Immature natural killer cell (primary cell): Measurements from ENCODE around the gene NFIA. TPM values are rescaled to one million over a fixed set of nuclear protein-coding genes. Genes with fewer than 3 reads are reported as not detected.

ENCODE experiments used
- DNase-seq, 3 donors: peaks; one replicate each; pipeline ENCODE4 v3.0.0; 2022; ENCODE audit warnings: mixed read lengths in 1 of 3
- H3K27ac Mint-ChIP-seq, 6 donors: one replicate each; pipeline ENCODE4 v1.8.0; 2020; ENCODE audit warnings: mixed read lengths in 6 of 6, mild to moderate bottlenecking in 5 of 6, inconsistent platforms in 4 of 6, moderate library complexity in 3 of 6
- H3K27me3 Mint-ChIP-seq, 3 donors: one replicate each; pipeline ENCODE4 v1.8.0; 2020 to 2021; ENCODE audit warnings: low read depth in 3 of 3, mild to moderate bottlenecking in 3 of 3, mixed read lengths in 3 of 3, moderate library complexity in 3 of 3, inconsistent platforms in 1 of 3
- H3K36me3 Mint-ChIP-seq, 3 donors: one replicate each; pipeline ENCODE4 v1.8.0; 2020; ENCODE audit warnings: mixed read lengths in 3 of 3, inconsistent platforms in 2 of 3, mild to moderate bottlenecking in 2 of 3
- H3K4me1 Mint-ChIP-seq, 2 donors: one replicate each; pipeline ENCODE4 v1.8.0; 2020; ENCODE audit warnings: inconsistent platforms in 2 of 2, mild to moderate bottlenecking in 2 of 2, mixed read lengths in 2 of 2, moderate library complexity in 1 of 2
- H3K4me3 Mint-ChIP-seq, 5 donors: one replicate each; pipeline ENCODE4 v1.8.0; 2020; ENCODE audit warnings: mild to moderate bottlenecking in 5 of 5, mixed read lengths in 5 of 5, inconsistent platforms in 3 of 5, moderate library complexity in 3 of 5
- H3K9me3 Mint-ChIP-seq, 6 donors: one replicate each; pipeline ENCODE4 v1.8.0; 2020; ENCODE audit warnings: mild to moderate bottlenecking in 6 of 6, mixed read lengths in 6 of 6, inconsistent platforms in 4 of 6, moderate library complexity in 3 of 6
- polyA plus RNA-seq, 3 donors: library from polyadenylated mRNA; unstranded; fragments of 300-500 nt; fragmentation: Illumina TruSeq; gene quantifications; one replicate each; pipeline ENCODE4 v1.2.3, GENCODE V29; 2021

NFIA gene
- polyA plus RNA-seq, 3 donors from 2014 or later = 1.7 to 11.5 (median 3.9) TPM

DNA sequence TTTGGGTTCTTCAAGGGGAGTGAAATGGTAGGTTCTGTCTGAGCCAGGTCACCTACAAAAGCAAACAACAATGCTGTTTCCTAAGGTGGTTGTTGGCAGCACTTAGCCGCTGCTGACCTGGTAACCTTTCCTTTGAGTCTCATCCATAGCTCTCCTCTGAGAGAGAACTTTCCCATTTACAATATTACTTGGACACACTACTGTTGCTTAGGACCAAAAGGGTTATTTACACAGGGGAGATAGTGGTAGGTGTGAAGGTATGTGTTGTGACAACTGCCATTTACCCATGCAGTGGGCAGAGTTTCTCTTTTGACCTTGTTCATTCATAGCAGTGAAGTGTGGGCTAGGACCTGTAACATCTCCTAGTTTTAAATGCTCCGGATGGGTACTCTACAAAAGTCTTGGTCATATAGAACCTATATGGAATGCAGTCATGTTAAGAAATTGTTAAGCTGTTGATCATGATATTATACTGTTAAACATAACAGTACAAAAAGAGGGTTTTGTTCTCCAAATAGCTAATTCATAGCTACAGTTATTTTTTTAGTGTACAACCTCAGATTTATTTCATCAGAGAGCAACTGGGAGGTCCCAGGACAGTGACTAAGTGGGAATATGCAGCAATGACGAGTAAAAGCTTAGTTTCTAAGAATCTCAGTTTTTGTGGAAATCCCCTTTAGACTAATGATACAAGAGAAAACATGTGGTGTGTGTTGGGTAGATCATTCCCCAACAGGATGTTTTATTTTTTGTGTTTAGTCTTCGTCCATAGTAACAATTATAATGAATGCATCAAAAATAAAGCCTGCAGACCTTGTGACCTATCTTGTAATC lies 219.7 kb downstream of the NFIA start:
- Mint-ChIP-seq H3K27me3 (peaks cover 0 to 2% (median 1%) of the 10 kb centered on the region in 3 donors), H3K4me1 (no peaks in the 10 kb centered on the region), H3K4me3 (no peak overlapping the region), H3K27ac (no peak overlapping the region), H3K36me3 (no peaks in the 10 kb centered on the region), H3K9me3 (peaks cover 0 to 3% (median 0%) of the 10 kb centered on the region in 6 donors)
- DNase-seq = no peak

DNA sequence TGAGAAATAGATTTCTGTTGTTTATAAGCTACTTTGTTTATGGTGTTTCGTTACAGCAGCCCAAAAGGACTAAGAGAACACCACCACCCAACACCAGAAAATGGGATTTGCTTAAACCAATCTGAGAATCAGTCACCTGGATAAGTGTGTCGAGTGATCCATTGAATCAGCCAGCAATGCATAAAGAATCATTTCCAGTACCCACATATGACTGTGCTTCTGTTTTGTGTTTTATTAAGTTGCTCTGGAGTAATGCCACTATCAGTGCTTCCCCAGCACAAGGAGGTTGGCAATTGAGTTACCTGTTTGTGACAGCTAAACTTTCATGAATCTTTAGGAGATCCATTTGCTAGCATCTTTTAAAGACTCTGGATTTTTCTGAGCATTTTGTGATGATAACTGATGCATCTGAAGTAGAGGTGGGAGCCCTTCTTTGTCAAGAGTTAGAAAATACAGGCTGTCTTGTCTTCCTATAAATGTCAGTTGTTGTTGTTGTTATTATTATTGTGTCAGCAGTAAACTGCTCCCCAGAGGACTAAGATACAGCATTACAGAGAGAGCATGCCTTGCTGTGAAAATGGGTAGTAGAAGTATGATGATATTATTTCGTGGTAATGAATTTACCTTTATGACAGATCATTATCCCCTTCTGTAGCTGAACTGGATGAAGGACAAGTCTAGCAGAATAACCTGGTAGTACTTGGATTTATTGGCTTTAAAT lies 225.2 kb downstream of the NFIA start:
- Mint-ChIP-seq H3K4me1 (no peaks in the 10 kb centered on the region), H3K4me3 (no peak overlapping the region), H3K27ac (no peak overlapping the region), H3K9me3 (no peaks in the 10 kb centered on the region), H3K27me3 (peaks cover 0 to 3% (median 0%) of the 10 kb centered on the region in 3 donors), H3K36me3 (no peaks in the 10 kb centered on the region)
- no peak for DNase-seq

DNA sequence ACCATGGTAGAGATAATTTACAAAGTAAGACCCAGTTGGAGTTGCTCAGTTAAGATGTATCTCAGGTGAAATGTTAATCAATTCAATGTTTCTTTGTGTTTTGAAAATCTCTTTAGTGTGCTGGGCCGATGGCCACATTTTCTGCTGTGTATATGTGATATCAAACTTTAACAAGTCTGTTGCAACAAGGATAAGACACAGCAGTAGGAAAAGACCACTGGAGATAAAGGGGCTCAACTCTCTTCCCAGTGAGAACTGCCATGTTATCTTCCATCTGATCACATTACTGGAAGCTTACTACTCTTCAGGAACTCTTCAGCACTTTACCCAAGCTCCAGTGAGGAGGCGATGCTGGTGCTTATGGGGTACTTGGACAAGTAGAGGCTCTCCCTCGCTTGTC lies 227.7 kb downstream of the NFIA start:
- no peak overlapping the region for H3K4me3 Mint-ChIP-seq

DNA sequence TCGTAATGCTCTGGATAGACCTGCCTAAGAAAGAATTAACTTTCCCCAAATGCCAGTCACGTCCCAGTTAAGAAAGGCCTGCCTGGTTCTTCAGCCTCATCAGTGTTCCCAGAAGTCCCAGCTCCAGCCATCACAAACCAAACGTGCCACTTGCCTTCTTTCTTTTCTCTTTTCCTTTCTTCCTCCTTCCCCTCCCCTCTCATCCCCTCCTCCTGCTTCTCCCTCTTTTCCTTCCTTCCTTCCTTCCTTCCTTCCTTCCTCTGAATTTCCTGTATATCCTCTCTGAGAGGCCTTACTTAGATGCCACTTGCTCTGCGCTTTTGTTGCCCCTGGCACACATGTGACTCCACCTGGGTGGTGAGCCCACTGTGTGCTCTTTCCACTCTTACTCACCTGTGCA lies 228.2 kb downstream of the NFIA start:
- H3K27me3 Mint-ChIP-seq = peaks cover 0 to 3% (median 0%) of the 10 kb centered on the region in 3 donors
- no peak overlapping the region for H3K27ac Mint-ChIP-seq
- no peaks in the 10 kb centered on the region for H3K4me1 Mint-ChIP-seq

More for the DNA sequence above, 227.7 kb downstream of the NFIA start:
- no peaks in the 10 kb centered on the region for H3K9me3 Mint-ChIP-seq
- H3K4me1 Mint-ChIP-seq = no peaks in the 10 kb centered on the region
- H3K27ac Mint-ChIP-seq = no peak overlapping the region
- peaks cover 0 to 3% (median 0%) of the 10 kb centered on the region in 3 donors for H3K27me3 Mint-ChIP-seq
- DNase-seq = no peak
- no peaks in the 10 kb centered on the region for H3K36me3 Mint-ChIP-seq

DNA sequence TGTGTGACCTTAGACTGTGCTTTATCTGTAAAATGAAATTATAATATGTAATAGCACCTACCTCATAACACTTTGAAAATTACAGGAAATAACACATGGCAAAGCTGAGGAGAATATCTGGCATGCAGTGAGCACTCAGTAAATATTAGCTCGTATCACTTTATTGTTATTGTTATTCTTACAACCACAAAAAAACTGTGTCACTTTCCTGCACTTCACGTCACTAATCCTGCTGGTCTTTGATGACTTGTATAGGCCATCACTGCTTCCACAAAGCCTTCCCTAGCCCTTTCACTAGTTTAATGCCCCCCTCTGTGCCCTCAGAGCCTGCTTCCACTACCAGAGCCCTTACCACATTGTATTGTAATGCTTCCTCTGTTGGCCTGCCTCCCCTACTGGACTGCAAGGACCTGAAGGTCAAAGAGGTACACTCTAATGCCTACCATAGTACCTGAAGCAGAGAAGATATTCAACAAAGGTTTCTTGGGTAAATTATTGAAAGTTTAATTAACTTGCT lies 231.6 kb downstream of the NFIA start:
- DNase-seq = no peak
- no peaks in the 10 kb centered on the region for H3K4me1 Mint-ChIP-seq
- H3K36me3 Mint-ChIP-seq = no peaks in the 10 kb centered on the region
- peaks cover 0 to 3% (median 0%) of the 10 kb centered on the region in 3 donors for H3K27me3 Mint-ChIP-seq
- H3K4me3 Mint-ChIP-seq = no peak overlapping the region
- H3K9me3 Mint-ChIP-seq = no peaks in the 10 kb centered on the region
- no peak overlapping the region for H3K27ac Mint-ChIP-seq

More for the DNA sequence above, 228.2 kb downstream of the NFIA start:
- Mint-ChIP-seq H3K4me3 (no peak overlapping the region), H3K36me3 (no peaks in the 10 kb centered on the region), H3K9me3 (no peaks in the 10 kb centered on the region)
- no peak for DNase-seq

DNA sequence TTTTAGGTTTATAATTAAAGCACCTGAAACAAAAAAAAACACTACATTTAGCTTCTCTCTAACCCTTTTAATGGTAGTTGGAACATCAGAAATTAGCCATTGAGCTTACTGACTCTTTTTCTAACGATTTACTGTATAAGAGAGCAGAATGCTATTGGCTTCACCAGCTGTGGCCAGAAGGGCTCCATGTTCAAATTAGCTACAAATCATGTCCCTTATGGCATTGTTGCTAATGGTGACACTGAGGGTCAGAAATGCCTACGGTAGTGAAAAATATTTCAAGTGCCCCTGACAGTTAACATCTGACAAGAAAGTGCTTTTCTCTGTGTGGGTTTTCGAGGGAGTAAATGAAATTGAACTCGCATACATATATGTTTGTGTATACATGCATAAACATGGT lies 232.7 kb downstream of the NFIA start:
- Mint-ChIP-seq H3K4me1 (no peaks in the 10 kb centered on the region), H3K9me3 (no peaks in the 10 kb centered on the region), H3K4me3 (no peak overlapping the region), H3K36me3 (no peaks in the 10 kb centered on the region), H3K27me3 (peaks cover 0 to 4% (median 3%) of the 10 kb centered on the region in 3 donors), H3K27ac (no peak overlapping the region)
- DNase-seq = no peak

DNA sequence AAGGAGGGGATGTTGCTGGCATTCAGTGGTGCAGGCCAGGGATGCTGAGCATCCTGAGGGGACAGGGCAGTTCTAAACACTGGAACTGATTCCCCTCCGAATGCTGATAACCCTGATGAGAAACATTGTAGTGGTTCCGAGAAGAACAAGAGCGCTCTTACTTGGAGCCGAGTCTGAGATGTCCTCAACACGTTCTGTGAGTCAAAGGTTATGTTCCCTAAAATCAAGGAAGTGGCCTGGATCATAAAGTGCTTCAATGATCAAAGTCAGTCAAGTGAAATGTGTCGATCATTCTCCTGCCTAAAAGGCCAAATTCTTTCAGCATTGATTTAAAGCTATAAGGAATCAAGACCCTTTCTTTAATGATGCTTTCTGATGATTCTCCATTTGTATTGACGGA lies 234.1 kb downstream of the NFIA start:
- Mint-ChIP-seq H3K9me3 (no peaks in the 10 kb centered on the region), H3K27ac (no peak overlapping the region), H3K27me3 (peaks cover 0 to 4% (median 3%) of the 10 kb centered on the region in 3 donors), H3K4me3 (no peak overlapping the region), H3K36me3 (no peaks in the 10 kb centered on the region), H3K4me1 (no peaks in the 10 kb centered on the region)
- DNase-seq = no peak

DNA sequence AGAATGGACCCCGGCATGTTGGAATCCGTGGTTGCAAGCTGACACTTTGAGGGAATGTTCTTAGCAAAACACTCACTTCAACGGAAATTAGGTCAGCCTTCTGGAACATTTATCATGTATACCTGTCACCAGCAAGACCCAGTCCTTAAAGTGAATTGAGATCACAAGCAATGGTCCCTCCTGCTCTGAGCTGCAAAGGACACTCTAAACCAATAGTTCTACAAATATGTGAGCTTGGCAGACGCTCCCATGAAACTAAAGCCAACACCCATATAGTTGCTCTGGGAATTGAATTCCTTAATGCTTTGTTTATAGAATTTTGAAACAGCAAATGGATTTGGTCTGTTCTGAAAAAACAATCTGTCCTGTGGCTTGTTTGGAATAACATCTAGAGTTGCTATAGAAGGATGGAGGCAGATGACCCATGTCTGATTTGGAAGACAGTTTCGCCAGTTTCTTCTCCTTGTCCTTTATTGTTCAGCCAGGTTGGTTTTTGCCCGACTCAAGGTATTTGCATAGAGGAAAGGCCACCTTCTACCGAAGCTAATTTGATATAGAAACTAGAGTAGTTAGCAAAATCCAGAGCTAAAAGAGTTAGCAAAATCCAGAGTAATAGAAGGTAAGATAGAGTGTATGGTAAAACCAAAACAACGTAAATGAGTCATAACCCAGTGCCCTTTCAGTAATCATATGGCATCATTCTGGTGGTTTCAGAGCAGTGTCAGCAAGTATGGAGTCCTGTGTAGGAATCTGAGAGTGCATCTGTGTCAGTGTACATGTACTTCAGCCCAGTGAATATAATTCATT lies 236.2 kb downstream of the NFIA start:
- H3K4me3 Mint-ChIP-seq = no peak overlapping the region

DNA sequence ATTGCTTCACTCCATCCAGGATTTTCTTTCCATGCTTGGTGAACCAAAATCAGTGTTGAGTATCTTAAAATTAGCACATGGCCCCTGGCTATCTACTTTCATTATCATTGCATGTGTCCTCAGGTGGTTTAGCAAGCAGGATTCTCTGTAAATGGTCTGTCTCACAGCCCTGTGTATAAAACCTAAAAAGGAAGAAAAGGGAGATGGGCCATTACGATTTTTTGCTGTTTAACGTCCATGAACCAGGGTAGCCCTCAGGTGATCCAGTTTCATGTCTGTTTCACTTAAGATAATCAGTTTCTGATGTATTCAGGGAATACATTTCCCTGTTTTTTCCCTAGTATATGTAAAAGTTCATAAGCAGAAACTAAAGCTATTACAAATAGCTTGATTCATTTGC lies 238.2 kb downstream of the NFIA start:
- Mint-ChIP-seq H3K27ac (no peak overlapping the region), H3K4me1 (no peaks in the 10 kb centered on the region), H3K4me3 (no peak overlapping the region), H3K36me3 (no peaks in the 10 kb centered on the region), H3K27me3 (peaks cover 0 to 6% (median 4%) of the 10 kb centered on the region in 3 donors), H3K9me3 (no peaks in the 10 kb centered on the region)
- DNase-seq = no peak

More for the DNA sequence above, 236.2 kb downstream of the NFIA start:
- Mint-ChIP-seq H3K9me3 (no peaks in the 10 kb centered on the region), H3K27ac (no peak overlapping the region), H3K27me3 (peaks cover 0 to 4% (median 3%) of the 10 kb centered on the region in 3 donors), H3K4me1 (no peaks in the 10 kb centered on the region), H3K36me3 (no peaks in the 10 kb centered on the region)
- no peak for DNase-seq

DNA sequence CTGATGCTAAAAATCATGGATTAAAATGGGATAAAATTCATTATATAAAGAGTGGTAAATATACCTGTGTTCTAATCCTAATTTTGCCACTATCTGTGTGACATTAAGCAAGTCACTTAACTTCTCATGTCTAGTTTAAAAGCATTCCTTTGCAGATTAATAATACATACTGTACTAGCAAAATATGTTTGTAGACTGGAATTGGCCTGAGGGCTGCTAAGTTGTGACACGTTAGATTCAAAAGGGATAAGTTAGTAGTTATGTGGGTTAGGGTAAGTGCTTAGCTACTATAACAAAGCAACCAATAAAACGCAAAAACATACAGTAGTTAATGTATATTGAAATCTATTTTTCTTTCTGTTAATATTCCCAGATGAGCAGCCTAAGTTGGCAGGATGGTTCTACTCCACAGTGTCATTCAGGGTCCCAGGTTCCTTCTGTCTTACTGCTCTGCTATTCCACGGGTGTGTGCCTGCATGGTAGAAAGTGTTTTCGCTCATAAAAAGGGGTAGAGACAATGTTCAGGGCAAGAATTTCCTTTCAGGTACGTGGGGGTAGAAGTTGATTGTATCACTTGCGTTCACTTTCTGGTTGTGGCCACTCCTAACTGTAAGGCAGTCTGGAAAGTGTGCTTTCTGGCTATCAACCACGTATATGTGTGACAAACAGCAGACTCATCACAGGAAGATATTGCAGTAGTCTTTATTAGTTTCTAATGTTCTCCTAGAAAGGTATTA lies 239.8 kb downstream of the NFIA start:
- H3K27me3 Mint-ChIP-seq = peaks cover 0 to 6% (median 4%) of the 10 kb centered on the region in 3 donors
- no peak overlapping the region for H3K27ac Mint-ChIP-seq
- no peak overlapping the region for H3K4me3 Mint-ChIP-seq
- no peaks in the 10 kb centered on the region for H3K4me1 Mint-ChIP-seq
- no peaks in the 10 kb centered on the region for H3K36me3 Mint-ChIP-seq
- no peak for DNase-seq
- H3K9me3 Mint-ChIP-seq = no peaks in the 10 kb centered on the region

DNA sequence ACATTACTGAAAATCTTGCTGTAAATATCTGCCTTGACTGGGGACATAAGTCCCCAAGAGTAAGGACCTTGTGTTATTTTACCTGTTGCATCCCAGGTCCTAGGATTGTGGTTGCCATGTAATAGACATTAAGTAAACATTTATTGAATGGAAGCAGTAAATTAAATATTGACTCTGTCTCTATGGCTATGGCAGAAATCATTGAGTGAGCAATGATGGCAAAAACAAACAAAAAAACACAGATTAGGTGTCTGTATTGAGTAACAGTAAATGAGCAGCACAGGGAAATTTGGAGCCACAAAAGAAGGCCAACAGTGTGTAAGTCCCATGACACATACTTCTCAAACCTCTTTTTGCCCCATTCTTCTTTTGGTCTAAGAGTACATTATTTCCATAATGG lies 240.4 kb downstream of the NFIA start:
- DNase-seq = no peak
- Mint-ChIP-seq H3K4me1 (no peaks in the 10 kb centered on the region), H3K4me3 (no peak overlapping the region), H3K36me3 (no peaks in the 10 kb centered on the region), H3K27me3 (peaks cover 0 to 6% (median 4%) of the 10 kb centered on the region in 3 donors), H3K27ac (no peak overlapping the region), H3K9me3 (no peaks in the 10 kb centered on the region)

DNA sequence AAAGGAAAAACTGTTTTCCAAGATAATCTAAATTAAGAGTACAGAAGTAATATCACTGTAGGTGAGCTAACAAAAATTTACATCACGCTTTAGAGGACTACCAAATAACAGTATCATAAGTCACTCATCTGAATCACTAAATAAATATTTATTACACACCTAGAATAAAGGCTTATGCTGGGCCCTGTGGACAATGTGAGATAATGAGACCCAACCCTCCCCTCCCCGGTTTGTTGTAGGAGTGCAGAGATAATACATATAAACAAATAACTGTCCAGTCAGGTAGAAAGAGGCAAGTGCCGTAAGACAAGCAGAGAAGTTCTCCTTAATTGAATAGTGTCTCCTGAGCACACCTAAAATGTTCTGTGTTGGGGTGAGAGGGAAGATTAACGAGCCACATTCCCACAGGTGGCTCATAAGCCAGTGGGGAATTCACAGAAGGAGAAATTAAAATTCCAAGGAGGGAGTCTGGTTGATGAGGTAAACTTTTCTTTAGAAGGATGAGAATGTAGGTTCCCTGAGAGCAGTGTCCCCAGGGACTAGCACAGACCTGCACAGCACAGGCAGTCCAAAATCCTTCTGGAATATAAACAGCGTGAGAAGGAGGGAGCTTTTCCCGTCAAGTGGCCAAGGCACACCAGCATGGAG lies 241.4 kb downstream of the NFIA start:
- no peaks in the 10 kb centered on the region for H3K36me3 Mint-ChIP-seq
- no peak for DNase-seq

DNA sequence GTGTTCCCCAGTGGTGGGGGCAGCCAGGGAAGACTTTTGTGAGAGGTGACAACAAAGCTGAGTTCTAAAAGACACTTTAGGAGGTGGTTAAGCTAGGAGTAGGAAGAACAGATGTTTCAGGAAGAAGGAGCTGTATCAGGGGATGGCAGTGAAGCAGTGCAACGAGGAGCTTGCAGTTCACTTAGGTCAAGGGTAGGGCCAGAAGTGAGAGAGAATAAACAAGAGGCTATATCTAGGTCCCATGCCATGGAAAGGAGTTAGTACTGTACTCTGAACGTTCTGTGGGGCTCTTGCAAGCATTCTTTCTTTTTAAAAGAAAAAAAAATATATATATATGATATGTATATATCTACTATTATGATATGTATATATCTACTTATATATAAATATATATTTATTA lies 244.4 kb downstream of the NFIA start:
- Mint-ChIP-seq H3K27ac (no peak overlapping the region), H3K36me3 (no peaks in the 10 kb centered on the region), H3K27me3 (peaks cover 0 to 5% (median 5%) of the 10 kb centered on the region in 3 donors), H3K9me3 (no peaks in the 10 kb centered on the region), H3K4me3 (no peak overlapping the region), H3K4me1 (no peaks in the 10 kb centered on the region)
- DNase-seq = no peak

More for the DNA sequence above, 241.4 kb downstream of the NFIA start:
- Mint-ChIP-seq H3K4me3 (no peak overlapping the region), H3K27ac (no peak overlapping the region), H3K27me3 (peaks cover 0 to 8% (median 4%) of the 10 kb centered on the region in 3 donors), H3K9me3 (no peaks in the 10 kb centered on the region), H3K4me1 (no peaks in the 10 kb centered on the region)
